Effector memory CD4-positive, alpha-beta T cell (primary cell): ENCODE results near the gene DHRS4L2.
"Not testable (repeated sequence)": the region's sequence is repeated elsewhere in the genome, so short reads cannot be mapped to it uniquely, and the experiment has no call there.

Experiments
- DNase-seq, 3 donors: peaks; one replicate each; pipeline ENCODE4 v3.0.0-alpha.2; 2020
- H3K27ac ChIP-seq: 2 replicates; pipeline ENCODE4 v1.7.0; 2013; ENCODE audit warnings: mild to moderate bottlenecking, low read length, moderate library complexity; ENCODE audit not compliant: insufficient read depth, poor library complexity, severe bottlenecking
- H3K27me3 ChIP-seq: replicated peaks from 2 replicates; pipeline ENCODE4 v1.7.0; 2013; ENCODE audit warnings: mild to moderate bottlenecking, low read length; ENCODE audit not compliant: insufficient read depth, control insufficient read depth, poor library complexity, severe bottlenecking
- H3K36me3 ChIP-seq: 2 replicates; pipeline ENCODE4 v1.7.0; 2013; ENCODE audit warnings: mild to moderate bottlenecking, low read length, moderate library complexity; ENCODE audit not compliant: control insufficient read depth, insufficient read depth
- H3K4me1 ChIP-seq: 2 replicates; pipeline ENCODE4 v1.7.0; 2013; ENCODE audit warnings: low read length, mild to moderate bottlenecking; ENCODE audit not compliant: control insufficient read depth, insufficient read depth, poor library complexity, severe bottlenecking
- H3K4me3 ChIP-seq: 2 replicates; pipeline ENCODE4 v1.7.0; 2013; ENCODE audit warnings: low read length, low read depth, mild to moderate bottlenecking; ENCODE audit not compliant: insufficient read depth, poor library complexity, severe bottlenecking
- H3K9me3 ChIP-seq: 2 replicates; pipeline ENCODE4 v1.7.0; 2013; ENCODE audit warnings: mild to moderate bottlenecking, low read length, moderate library complexity; ENCODE audit not compliant: control insufficient read depth

DHRS4L2 gene

GRCh38 chr14:23996009-23996408 is 7.3 kb downstream of the DHRS4L2 start:
- not testable (repeated sequence) for H3K27me3 ChIP-seq, H3K4me1 ChIP-seq, H3K27ac ChIP-seq, DNase-seq, H3K36me3 ChIP-seq, H3K4me3 ChIP-seq, H3K9me3 ChIP-seq

- not testable (repeated sequence) for H3K36me3 ChIP-seq, H3K27me3 ChIP-seq, H3K9me3 ChIP-seq, H3K27ac ChIP-seq, H3K4me3 ChIP-seq, H3K4me1 ChIP-seq, DNase-seq
Observed at GRCh38 chr14:23996825-23997224, 8.1 kb downstream of the DHRS4L2 start.

GRCh38 chr14:23999640-24000039 is 10.9 kb downstream of the DHRS4L2 start:
- not testable (repeated sequence) for H3K9me3 ChIP-seq, H3K36me3 ChIP-seq, H3K4me1 ChIP-seq, H3K4me3 ChIP-seq, H3K27ac ChIP-seq, DNase-seq, H3K27me3 ChIP-seq

- not testable (repeated sequence) for H3K4me1 ChIP-seq, H3K36me3 ChIP-seq, H3K4me3 ChIP-seq, DNase-seq, H3K27me3 ChIP-seq, H3K9me3 ChIP-seq, H3K27ac ChIP-seq
Observed at GRCh38 chr14:24001078-24001477, 12.3 kb downstream of the DHRS4L2 start.

GRCh38 chr14:24001679-24002078 is 12.9 kb downstream of the DHRS4L2 start:
- not testable (repeated sequence) for H3K27me3 ChIP-seq, DNase-seq

GRCh38 chr14:24006471-24006816 is 17.7 kb downstream of the DHRS4L2 start:
- peak overlapping the region; percentile 44 for H3K4me3 ChIP-seq
- H3K27me3 ChIP-seq, H3K9me3 ChIP-seq, DNase-seq, H3K36me3 ChIP-seq, H3K4me1 ChIP-seq: not testable (repeated sequence)
- H3K27ac ChIP-seq, result peak overlapping the region; percentile 55

More at GRCh38 chr14:24001679-24002078, 12.9 kb downstream of the DHRS4L2 start:
- not testable (repeated sequence) for H3K4me3 ChIP-seq, H3K9me3 ChIP-seq, H3K36me3 ChIP-seq, H3K27ac ChIP-seq, H3K4me1 ChIP-seq

- not testable (repeated sequence) for H3K9me3 ChIP-seq, H3K27me3 ChIP-seq, H3K4me1 ChIP-seq, H3K36me3 ChIP-seq
- peak overlapping the region; percentile 44 for H3K4me3 ChIP-seq
- peak overlapping the region; percentile 55 for H3K27ac ChIP-seq
- peak; percentile 32 to 73 (median 59) for DNase-seq
Observed at GRCh38 chr14:24006817-24007652, 18.3 kb downstream of the DHRS4L2 start.

- peaks cover 4% of the 10 kb centered on the region for H3K4me1 ChIP-seq
- no peaks in the 10 kb centered on the region for H3K36me3 ChIP-seq
- no peaks in the 10 kb centered on the region for H3K9me3 ChIP-seq
- no peak overlapping the region for H3K4me3 ChIP-seq
- H3K27me3 ChIP-seq, result no peaks in the 10 kb centered on the region
- no peak for DNase-seq
- no peak overlapping the region for H3K27ac ChIP-seq
Observed at GRCh38 chr14:24011051-24011450, 22.3 kb downstream of the DHRS4L2 start.

- H3K4me3 ChIP-seq, result not testable (repeated sequence)
Observed at GRCh38 chr14:24012726-24013273, 24.1 kb downstream of the DHRS4L2 start.

GRCh38 chr14:24013654-24014514 is 25.2 kb downstream of the DHRS4L2 start:
- H3K9me3 ChIP-seq, result no peaks in the 10 kb centered on the region
- peak; percentile 7 to 43 (median 14) for DNase-seq
- H3K27me3 ChIP-seq, result no peaks in the 10 kb centered on the region
- H3K36me3 ChIP-seq, result no peaks in the 10 kb centered on the region
- peaks cover 4% of the 10 kb centered on the region for H3K4me1 ChIP-seq
- H3K4me3 ChIP-seq, result no peak overlapping the region
- H3K27ac ChIP-seq, result no peak overlapping the region

More at GRCh38 chr14:24012726-24013273, 24.1 kb downstream of the DHRS4L2 start:
- not testable (repeated sequence) for DNase-seq, H3K36me3 ChIP-seq, H3K4me1 ChIP-seq, H3K27me3 ChIP-seq, H3K27ac ChIP-seq, H3K9me3 ChIP-seq
